HepG2 (cell line): Measurements from ENCODE around the gene SLC22A7. TPM values are rescaled to one million over a fixed set of nuclear protein-coding genes. Genes with fewer than 3 reads are reported as not detected.
A peak's percentile ranks its signal among the peaks of the same experiment; 100 is the strongest.

Experiments
- CAMTA2 ChIP-seq: sonication (generic); formaldehyde crosslinking; IDR thresholded peaks from 2 replicates; pipeline ENCODE4 v1.4.0; 2020; ENCODE audit warnings: mild to moderate bottlenecking, missing genetic modification reagents, borderline replicate concordance
- E2F5 ChIP-seq: sonication (generic); formaldehyde crosslinking; conservative IDR thresholded peaks from 2 replicates; pipeline ENCODE4 v1.4.0; 2020; ENCODE audit warnings: missing genetic modification reagents
- HMGXB4 ChIP-seq, 2 experiments: sonication (generic) in 1 of 2; formaldehyde crosslinking in 1 of 2; IDR thresholded peaks; 2 replicates each; pipeline versions ENCODE4 v1.4.0 to v1.6.1; 2018 to 2020; ENCODE audit warnings: missing genetic modification reagents in 2 of 2, borderline replicate concordance in 1 of 2, low read depth in 1 of 2, mild to moderate bottlenecking in 1 of 2, missing biosample characterization in 1 of 2
- JUN ChIP-seq: sonication (generic); formaldehyde crosslinking; IDR thresholded peaks from 2 replicates; pipeline ENCODE4 v1.4.0; 2020; ENCODE audit warnings: mild to moderate bottlenecking, missing genetic modification reagents
- NKX3-1 ChIP-seq: sonication (generic); formaldehyde crosslinking; IDR thresholded peaks from 2 replicates; pipeline ENCODE4 v1.5.0; 2020; ENCODE audit warnings: missing genetic modification reagents
- POLR2AphosphoS5 ChIP-seq: IDR thresholded peaks from 2 replicates; pipeline ENCODE4 v1.6.1; 2012; ENCODE audit warnings: low read depth, low read length
- SKIL ChIP-seq: sonication (generic); formaldehyde crosslinking; IDR thresholded peaks from 2 replicates; pipeline ENCODE4 v1.8.0; 2022; ENCODE audit warnings: missing genetic modification reagents, mild to moderate bottlenecking, moderate library complexity, borderline replicate concordance
- THRA ChIP-seq: sonication (generic); formaldehyde crosslinking; IDR thresholded peaks from 2 replicates; pipeline ENCODE4 v1.4.0; 2020; ENCODE audit warnings: missing genetic modification reagents, borderline replicate concordance
- ZBTB44 ChIP-seq: sonication (generic); formaldehyde crosslinking; IDR thresholded peaks from 2 replicates; pipeline ENCODE4 v1.4.0; 2020; ENCODE audit warnings: missing genetic modification reagents
- ZNF260 ChIP-seq: sonication (generic); formaldehyde crosslinking; IDR thresholded peaks from 2 replicates; pipeline ENCODE4 v1.4.0; 2020; ENCODE audit warnings: missing genetic modification reagents, low read depth, mild to moderate bottlenecking, borderline replicate concordance
- ZNF281 ChIP-seq: sonication (generic); formaldehyde crosslinking; IDR thresholded peaks from 2 replicates; pipeline ENCODE4 v1.4.0; 2020; ENCODE audit warnings: missing genetic modification reagents, borderline replicate concordance
- ZNF335 ChIP-seq: sonication (generic); formaldehyde crosslinking; IDR thresholded peaks from 2 replicates; pipeline ENCODE4 v1.4.0; 2020; ENCODE audit warnings: missing genetic modification reagents
- ZNF414 ChIP-seq: sonication (generic); formaldehyde crosslinking; IDR thresholded peaks from 2 replicates; pipeline ENCODE4 v1.5.0; 2020; ENCODE audit warnings: missing genetic modification reagents
- ZNF839 ChIP-seq: sonication (generic); formaldehyde crosslinking; IDR thresholded peaks from 2 replicates; pipeline ENCODE4 v1.4.0; 2020; ENCODE audit warnings: missing genetic modification reagents, mild to moderate bottlenecking, borderline replicate concordance
- polyA plus RNA-seq, 8 experiments: library from polyadenylated mRNA; depleted of rRNA in 3 of 8; stranded (reverse) in 7 of 8; unstranded in 1 of 8; fragments of >200 nt; fragmentation: Illumina TruSeq in 4 of 8; extraction: Trizol in 4 of 8; gene quantifications; 2 replicates each; pipeline versions ENCODE4 v1.2.1 to v1.2.3, GENCODE V29; 2011 to 2016; ENCODE audit warnings: low read depth in 4 of 8, missing spikeins in 1 of 8, mixed read lengths in 1 of 8; ENCODE audit not compliant: insufficient read depth in 1 of 8
- total RNA-seq, 5 experiments: library from RNA; depleted of rRNA; stranded (reverse); fragments of >200 nt; fragmentation: Illumina TruSeq; extraction: Trizol; gene quantifications; 2 replicates each; pipeline ENCODE4 v1.2.3, GENCODE V29; 2016; ENCODE audit warnings: low read depth in 1 of 5

SLC22A7 gene
- total and polyA plus RNA-seq, 2 of the 13 experiments (the other 11 are each of a cell fraction or from before 2014, with no cell fraction given): 5.3 to 22.6 TPM

GRCh38 chr6:43286980-43287716 is 10.9 kb upstream of the SLC22A7 start (continued):
- TF ChIP-seq ZNF414: 0 out of 2 replicates have a peak, but pooled peaks have one; percentile 46
- 0 out of 2 replicates have a peak, but pooled peaks have one; percentile 48 for TF ChIP-seq E2F5 (CRISPR knock-in tag)
- TF ChIP-seq ZNF260 (CRISPR knock-in tag): no peak
- 0 out of 2 replicates have a peak, but pooled peaks have one; percentile 7 for TF ChIP-seq ZNF335 (CRISPR knock-in tag)
- TF ChIP-seq ZNF839 (CRISPR knock-in tag): 0 out of 2 replicates have a peak, but pooled peaks have one; percentile 35
- TF ChIP-seq JUN (CRISPR knock-in tag): peak; percentile 63; the same call in 1 of the 2 replicates
- peak in 1 of 2 experiments; percentile 40; a peak in 1 of 4 replicates for TF ChIP-seq HMGXB4 (CRISPR knock-in tag; IDR thresholded peaks at IDR 0.05; ENCODE audit: borderline replicate concordance in 1 of 2, low read depth in 1 of 2)
- no peak for TF ChIP-seq NKX3-1
- no peak for TF ChIP-seq ZBTB44
- 0 out of 2 replicates have a peak, but pooled peaks have one; percentile 25 for TF ChIP-seq POLR2AphosphoS5
- peak; percentile 59; the same call in 1 of the 2 replicates for TF ChIP-seq ZNF281 (CRISPR knock-in tag)
- TF ChIP-seq THRA (CRISPR knock-in tag): 0 out of 2 replicates have a peak, but pooled peaks have one; percentile 10
- no peak for TF ChIP-seq CAMTA2 (CRISPR knock-in tag)
- TF ChIP-seq SKIL (CRISPR knock-in tag): 0 out of 2 replicates have a peak, but pooled peaks have one; percentile 46
